Breast epithelium (tissue), 3 donors: ENCODE results near the gene OCIAD2.

Experiments
- POLR2A ChIP-seq: fragments of 450-650 bp; IDR thresholded peaks from one replicate; pipeline ENCODE4 v1.6.1; 2016; ENCODE audit warnings: antibody characterized with exemption, mild to moderate bottlenecking, moderate library complexity
- POLR2AphosphoS5 ChIP-seq, 3 donors: sonication (generic); formaldehyde crosslinking; IDR thresholded peaks; one replicate each; pipeline ENCODE4 v1.6.1; 2017; ENCODE audit warnings: antibody characterized with exemption in 3 of 3
- TF ChIP-seq, protein P1 (sequence below), 3 donors: fragments of 450-650 bp; IDR thresholded peaks; one replicate each; pipeline ENCODE4 v1.5.1; 2016 to 2017; ENCODE audit warnings: antibody characterized with exemption in 3 of 3, mild to moderate bottlenecking in 3 of 3, moderate library complexity in 3 of 3

- TF ChIP-seq POLR2AphosphoS5 (IDR thresholded peaks at IDR 0.05): no peak
- TF ChIP-seq, protein P1, sequence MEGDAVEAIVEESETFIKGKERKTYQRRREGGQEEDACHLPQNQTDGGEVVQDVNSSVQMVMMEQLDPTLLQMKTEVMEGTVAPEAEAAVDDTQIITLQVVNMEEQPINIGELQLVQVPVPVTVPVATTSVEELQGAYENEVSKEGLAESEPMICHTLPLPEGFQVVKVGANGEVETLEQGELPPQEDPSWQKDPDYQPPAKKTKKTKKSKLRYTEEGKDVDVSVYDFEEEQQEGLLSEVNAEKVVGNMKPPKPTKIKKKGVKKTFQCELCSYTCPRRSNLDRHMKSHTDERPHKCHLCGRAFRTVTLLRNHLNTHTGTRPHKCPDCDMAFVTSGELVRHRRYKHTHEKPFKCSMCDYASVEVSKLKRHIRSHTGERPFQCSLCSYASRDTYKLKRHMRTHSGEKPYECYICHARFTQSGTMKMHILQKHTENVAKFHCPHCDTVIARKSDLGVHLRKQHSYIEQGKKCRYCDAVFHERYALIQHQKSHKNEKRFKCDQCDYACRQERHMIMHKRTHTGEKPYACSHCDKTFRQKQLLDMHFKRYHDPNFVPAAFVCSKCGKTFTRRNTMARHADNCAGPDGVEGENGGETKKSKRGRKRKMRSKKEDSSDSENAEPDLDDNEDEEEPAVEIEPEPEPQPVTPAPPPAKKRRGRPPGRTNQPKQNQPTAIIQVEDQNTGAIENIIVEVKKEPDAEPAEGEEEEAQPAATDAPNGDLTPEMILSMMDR (IDR thresholded peaks at IDR 0.05): no peak
- no peak for TF ChIP-seq POLR2A
Observed at GRCh38 chr4:48914311-48914710, 7.7 kb upstream of the OCIAD2 start.
